Upper lobe of left lung (tissue), 6 donors: ENCODE data around the gene COL18A1. TPM values are rescaled to one million over a fixed set of nuclear protein-coding genes. Genes with fewer than 3 reads are reported as not detected.

Experiments used
- ATAC-seq, 2 donors: fragments of 200-7000 bp; cut with Tn5 transposase; one replicate each; pipeline ENCODE4 v1.9.1; 2022; ENCODE audit warnings: mild to moderate bottlenecking in 2 of 2, moderate library complexity in 2 of 2; ENCODE audit not compliant: low FRiP score in 2 of 2
- DNase-seq, 2 donors: peaks; one replicate each; pipeline ENCODE4 v3.0.0-alpha.2; 2019 to 2020
- H3K27ac ChIP-seq, 4 donors: fragments of 200-600 bp; sonication (generic); one replicate each; pipeline ENCODE4 v1.5.1; 2016 to 2019
- H3K27me3 ChIP-seq, 4 donors: fragments of 200-600 bp; sonication (generic); one replicate each; pipeline ENCODE4 v1.5.1; 2017 to 2019
- H3K36me3 ChIP-seq, 4 donors: fragments of 200-600 bp; sonication (generic); one replicate each; pipeline ENCODE4 v1.5.1; 2016 to 2019
- H3K4me1 ChIP-seq, 4 donors: fragments of 200-600 bp; sonication (generic); one replicate each; pipeline ENCODE4 v1.5.1; 2018 to 2019
- H3K4me3 ChIP-seq, 4 donors: fragments of 200-600 bp; sonication (generic); one replicate each; pipeline ENCODE4 v1.5.1; 2017 to 2019; ENCODE audit warnings: mild to moderate bottlenecking in 2 of 4, moderate library complexity in 1 of 4
- H3K9me3 ChIP-seq, 4 donors: fragments of 200-600 bp; sonication (generic); one replicate each; pipeline ENCODE4 v1.5.1; 2018 to 2019
- EP300 ChIP-seq, 4 donors: sonication (generic); formaldehyde crosslinking; IDR thresholded peaks; one replicate each; pipeline ENCODE4 v1.5.1; 2017; ENCODE audit warnings: antibody characterized with exemption in 4 of 4, control low read depth in 2 of 4
- POLR2A ChIP-seq, 4 donors: fragments of 450-650 bp; IDR thresholded peaks; one replicate each; pipeline ENCODE4 v1.5.1; 2016 to 2017; ENCODE audit warnings: antibody characterized with exemption in 4 of 4, mild to moderate bottlenecking in 2 of 4
- POLR2AphosphoS5 ChIP-seq, 2 donors: sonication (generic); formaldehyde crosslinking; IDR thresholded peaks; one replicate each; pipeline ENCODE4 v1.5.1; 2017; ENCODE audit warnings: antibody characterized with exemption in 2 of 2
- WGBS, 2 donors: methylation state at CpG; one replicate each; pipeline ENCODE4 v1.1.5; 2017 to 2018; 5-methylcytosine and 5-hydroxymethylcytosine counted together
- total RNA-seq, 6 donors: library from RNA; depleted of rRNA in 4 of 6; stranded (reverse); fragments of >200 nt in 4 of 6; gene quantifications; one replicate each; pipeline versions ENCODE4 v1.1.0 to v1.2.1, GENCODE V29; 2016 to 2021
- TF ChIP-seq, protein P1 (sequence below), 6 experiments: fragments of 450-650 bp in 4 of 6; fragments of 200-600 bp in 2 of 6; sonication (generic) in 2 of 6; IDR thresholded peaks; one replicate each; pipeline ENCODE4 v1.5.1; 2016 to 2019; ENCODE audit warnings: antibody characterized with exemption in 6 of 6
- donor health status: DM: no; HTN: no; CAD: no; lungs with moderate emphysema.
- donor health status: DM: no; HTN: yes; CAD: no; lungs with severe emphysema.

The COL18A1 gene
- total RNA-seq, 6 donors from 2014 or later: 34.5 to 138 (median 70.5) TPM

DNA sequence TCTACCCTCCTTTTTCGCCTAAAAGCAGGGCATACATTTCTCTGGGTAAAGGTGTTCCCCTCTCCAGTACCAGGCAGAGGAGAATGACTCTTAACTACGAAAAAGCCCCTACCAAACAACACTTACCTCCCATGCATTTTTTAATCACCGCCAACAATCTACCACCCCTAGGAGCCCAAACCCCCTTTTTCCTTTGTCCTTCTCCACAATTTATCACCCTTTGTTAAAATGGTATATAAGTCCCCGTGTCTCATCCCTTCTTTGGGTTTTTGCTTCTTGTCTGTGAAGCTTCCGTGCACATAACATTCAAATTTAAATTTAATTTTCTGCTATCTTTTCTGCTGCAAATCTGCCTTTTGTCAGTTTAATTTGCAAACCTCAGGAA is 27.6 kb upstream of the COL18A1 start:
- no peak overlapping the region for H3K4me3 ChIP-seq
- no peaks in the 10 kb centered on the region for H3K27me3 ChIP-seq
- DNase-seq (no peak), ATAC-seq (no peak)
- no peaks in the 10 kb centered on the region for H3K9me3 ChIP-seq
- 81 to 96% methylated on average over 5 of the region's 5 CpGs for WGBS, 2 donors
- H3K36me3 ChIP-seq: no peaks in the 10 kb centered on the region
- TF ChIP-seq, protein P1, sequence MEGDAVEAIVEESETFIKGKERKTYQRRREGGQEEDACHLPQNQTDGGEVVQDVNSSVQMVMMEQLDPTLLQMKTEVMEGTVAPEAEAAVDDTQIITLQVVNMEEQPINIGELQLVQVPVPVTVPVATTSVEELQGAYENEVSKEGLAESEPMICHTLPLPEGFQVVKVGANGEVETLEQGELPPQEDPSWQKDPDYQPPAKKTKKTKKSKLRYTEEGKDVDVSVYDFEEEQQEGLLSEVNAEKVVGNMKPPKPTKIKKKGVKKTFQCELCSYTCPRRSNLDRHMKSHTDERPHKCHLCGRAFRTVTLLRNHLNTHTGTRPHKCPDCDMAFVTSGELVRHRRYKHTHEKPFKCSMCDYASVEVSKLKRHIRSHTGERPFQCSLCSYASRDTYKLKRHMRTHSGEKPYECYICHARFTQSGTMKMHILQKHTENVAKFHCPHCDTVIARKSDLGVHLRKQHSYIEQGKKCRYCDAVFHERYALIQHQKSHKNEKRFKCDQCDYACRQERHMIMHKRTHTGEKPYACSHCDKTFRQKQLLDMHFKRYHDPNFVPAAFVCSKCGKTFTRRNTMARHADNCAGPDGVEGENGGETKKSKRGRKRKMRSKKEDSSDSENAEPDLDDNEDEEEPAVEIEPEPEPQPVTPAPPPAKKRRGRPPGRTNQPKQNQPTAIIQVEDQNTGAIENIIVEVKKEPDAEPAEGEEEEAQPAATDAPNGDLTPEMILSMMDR (IDR thresholded peaks at IDR 0.05): no peak
- no peak for TF ChIP-seq EP300 (IDR thresholded peaks at IDR 0.05)
- TF ChIP-seq POLR2A (IDR thresholded peaks at IDR 0.05): no peak
- TF ChIP-seq POLR2AphosphoS5 (IDR thresholded peaks at IDR 0.05): no peak
- peaks cover 0 to 4% (median 3%) of the 10 kb centered on the region in 4 donors for H3K4me1 ChIP-seq
- H3K27ac ChIP-seq: no peak overlapping the region

- 49 to 71% methylated on average over 3 to 5 of the region's 5 CpGs for WGBS, 2 donors
- no peak overlapping the region for H3K4me3 ChIP-seq
- H3K9me3 ChIP-seq: no peaks in the 10 kb centered on the region
- TF ChIP-seq POLR2A (IDR thresholded peaks at IDR 0.05): no peak
- TF ChIP-seq POLR2AphosphoS5 (IDR thresholded peaks at IDR 0.05): no peak
- TF ChIP-seq EP300 (IDR thresholded peaks at IDR 0.05): no peak
- TF ChIP-seq, protein P1 (IDR thresholded peaks at IDR 0.05): no peak
- no peak for ATAC-seq
- DNase-seq: no peak
- H3K27me3 ChIP-seq: no peaks in the 10 kb centered on the region
- no peak overlapping the region for H3K27ac ChIP-seq
- no peaks in the 10 kb centered on the region for H3K36me3 ChIP-seq
- H3K4me1 ChIP-seq: peaks cover 0 to 4% (median 3%) of the 10 kb centered on the region in 4 donors
Observed at GRCh38 chr21:45377866-45378257, 27.1 kb upstream of the COL18A1 start.

- no peaks in the 10 kb centered on the region for H3K27me3 ChIP-seq
- no peak for ATAC-seq
Observed at GRCh38 chr21:45378258-45378966, 26.6 kb upstream of the COL18A1 start.

GRCh38 chr21:45379171-45379900 is 25.6 kb upstream of the COL18A1 start:
- peak in 1 of 2 donors; percentile 53 for DNase-seq
- TF ChIP-seq POLR2AphosphoS5 (IDR thresholded peaks at IDR 0.05): no peak
- TF ChIP-seq, protein P1 (IDR thresholded peaks at IDR 0.05): no peak
- TF ChIP-seq POLR2A (IDR thresholded peaks at IDR 0.05): no peak
- no peak for TF ChIP-seq EP300 (IDR thresholded peaks at IDR 0.05)
- no peak for ATAC-seq
- no peaks in the 10 kb centered on the region for H3K36me3 ChIP-seq
- no peaks in the 10 kb centered on the region for H3K27me3 ChIP-seq
- no peaks in the 10 kb centered on the region for H3K9me3 ChIP-seq
- 78 to 81% methylated on average over 17 to 18 of the region's 21 CpGs for WGBS, 2 donors
- H3K27ac ChIP-seq: no peak overlapping the region
- H3K4me3 ChIP-seq: no peak overlapping the region
- H3K4me1 ChIP-seq: peaks cover 0 to 4% (median 3%) of the 10 kb centered on the region in 4 donors

More at GRCh38 chr21:45378258-45378966, 26.6 kb upstream of the COL18A1 start:
- no peak overlapping the region for H3K27ac ChIP-seq
- H3K9me3 ChIP-seq: no peaks in the 10 kb centered on the region
- H3K4me3 ChIP-seq: no peak overlapping the region
- DNase-seq: peak in 1 of 2 donors; percentile 33
- TF ChIP-seq EP300 (IDR thresholded peaks at IDR 0.05) (no peak), POLR2AphosphoS5 (IDR thresholded peaks at IDR 0.05) (no peak), POLR2A (IDR thresholded peaks at IDR 0.05) (no peak)
- TF ChIP-seq, protein P1 (IDR thresholded peaks at IDR 0.05): no peak
- H3K36me3 ChIP-seq: no peaks in the 10 kb centered on the region
- WGBS, 2 donors: 37 to 44% methylated on average over 13 of the region's 13 CpGs
- peaks cover 0 to 4% (median 3%) of the 10 kb centered on the region in 4 donors for H3K4me1 ChIP-seq
